Epidermal melanocyte (primary cell): ENCODE data around the gene UBE2QL1.
A peak's percentile ranks its signal among the peaks of the same experiment; 100 is the strongest.
"Not testable (repeated sequence)": the region's sequence is repeated elsewhere in the genome, so short reads cannot be mapped to it uniquely, and the experiment has no call there.

Experiments used
- DNase-seq: peaks from one replicate; pipeline ENCODE4 v3.0.0; 2011; ENCODE audit warnings: low spot score; ENCODE audit not compliant: insufficient read length

UBE2QL1 gene

DNA sequence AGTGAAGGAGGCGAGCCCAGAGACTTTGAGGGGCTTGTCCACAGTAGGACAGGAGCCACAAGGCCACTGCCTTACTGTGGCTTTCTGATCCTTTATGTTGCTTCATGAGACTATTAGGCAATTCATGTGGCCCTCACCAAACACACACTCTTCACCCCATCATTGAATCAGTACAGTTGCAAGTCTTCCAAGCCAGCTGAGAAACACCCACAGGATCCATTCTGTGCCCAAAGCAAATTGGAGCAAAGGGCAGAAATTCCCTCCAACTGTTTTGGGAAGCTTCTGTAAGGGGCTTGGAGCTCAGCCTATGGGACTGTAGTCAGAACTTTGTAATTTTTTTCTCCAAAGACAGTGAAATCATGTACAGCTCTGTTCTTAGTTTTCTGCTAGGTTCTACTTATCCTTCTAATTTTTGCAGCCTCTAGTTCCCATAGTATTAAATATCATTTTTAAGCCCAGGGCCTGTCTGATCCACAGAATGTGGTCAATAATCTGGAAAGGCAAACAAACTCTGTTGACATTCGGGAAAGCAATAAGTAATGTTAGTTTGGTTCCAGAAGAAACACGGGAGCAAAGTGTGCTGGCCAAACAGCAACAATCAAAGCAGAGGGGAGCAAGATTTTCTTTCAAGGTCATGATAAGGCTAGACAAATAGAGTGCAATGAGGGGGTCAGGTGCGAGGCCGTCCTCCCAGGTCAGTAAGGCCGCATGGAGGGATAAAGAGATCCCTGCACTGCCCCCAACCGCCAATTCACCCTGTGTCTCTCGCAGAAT lies 47.0 kb downstream of the UBE2QL1 start:
- no peak for DNase-seq

DNA sequence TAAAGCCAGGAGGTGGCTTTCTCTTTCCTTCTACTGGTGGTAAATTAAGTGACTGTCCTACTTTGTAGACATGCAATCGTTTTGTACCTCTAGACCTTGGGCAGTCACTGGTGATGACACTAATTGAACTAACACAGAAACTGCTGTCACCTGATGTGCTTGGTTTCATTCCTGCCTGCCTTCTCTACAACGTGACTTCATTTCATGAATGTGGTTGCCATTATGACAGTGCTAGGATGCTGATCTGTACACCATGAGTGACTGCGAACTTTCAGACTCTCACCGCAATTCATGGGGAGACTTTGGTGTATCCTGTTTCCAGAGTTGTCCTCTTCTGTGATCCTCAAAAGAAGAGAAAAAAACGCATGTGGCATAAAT lies 47.5 kb downstream of the UBE2QL1 start:
- no peak for DNase-seq

DNA sequence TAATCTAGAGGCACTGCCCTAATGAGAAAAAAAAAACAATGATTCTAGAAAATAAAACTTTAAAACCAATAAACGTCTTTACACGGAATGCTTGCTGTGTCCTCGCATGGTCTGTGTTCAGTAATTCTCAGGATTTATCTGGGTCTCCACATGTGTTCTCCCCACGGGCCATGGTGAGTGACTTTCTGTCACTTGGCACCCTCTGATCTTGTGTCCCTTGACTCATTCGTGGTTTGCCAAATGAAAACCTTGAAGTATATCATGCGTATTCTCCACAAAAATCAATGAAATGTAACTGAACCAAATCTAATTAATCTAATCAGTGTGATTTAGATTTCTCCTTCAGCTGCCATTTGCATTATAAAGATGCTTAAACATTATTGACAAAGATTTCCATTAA lies 48.0 kb downstream of the UBE2QL1 start:
- no peak for DNase-seq

DNA sequence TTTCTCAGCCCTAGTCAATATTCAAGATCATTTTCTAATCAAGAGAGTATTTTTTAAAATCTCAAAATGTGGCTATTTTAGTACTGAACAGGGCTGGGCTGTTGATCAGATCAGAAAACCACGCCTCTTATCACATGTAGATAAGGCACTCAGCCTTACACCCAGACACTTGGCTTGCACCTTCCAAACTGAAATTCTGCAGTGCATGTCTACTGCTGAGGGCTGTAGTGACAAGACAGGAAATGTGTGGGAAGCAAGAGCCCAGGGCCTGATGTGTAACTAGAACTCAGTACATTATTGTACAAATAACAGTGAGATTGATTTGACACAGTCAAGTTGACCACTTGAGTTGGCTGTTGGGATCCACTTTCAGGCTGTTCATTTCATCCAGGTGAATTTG lies 48.6 kb downstream of the UBE2QL1 start:
- DNase-seq, result no peak

DNA sequence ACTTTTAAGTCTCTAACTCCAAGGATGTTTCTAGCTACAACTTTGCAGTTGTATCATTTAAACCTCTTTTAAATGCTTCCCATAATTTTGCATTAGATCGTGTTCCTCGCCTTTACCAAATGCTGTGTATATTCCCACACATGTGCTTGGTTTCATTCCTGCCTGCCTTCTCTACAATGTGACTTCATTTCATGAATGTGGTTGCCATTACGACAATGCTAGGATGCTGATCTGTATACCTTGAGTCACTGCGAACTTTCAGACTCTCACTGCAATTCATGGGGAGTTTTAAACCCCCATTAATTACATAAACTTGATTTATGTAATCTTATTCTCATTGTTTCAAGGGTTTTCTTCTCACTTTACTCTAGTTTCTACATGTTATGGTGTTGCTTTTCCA lies 50.3 kb downstream of the UBE2QL1 start:
- no peak for DNase-seq

DNA sequence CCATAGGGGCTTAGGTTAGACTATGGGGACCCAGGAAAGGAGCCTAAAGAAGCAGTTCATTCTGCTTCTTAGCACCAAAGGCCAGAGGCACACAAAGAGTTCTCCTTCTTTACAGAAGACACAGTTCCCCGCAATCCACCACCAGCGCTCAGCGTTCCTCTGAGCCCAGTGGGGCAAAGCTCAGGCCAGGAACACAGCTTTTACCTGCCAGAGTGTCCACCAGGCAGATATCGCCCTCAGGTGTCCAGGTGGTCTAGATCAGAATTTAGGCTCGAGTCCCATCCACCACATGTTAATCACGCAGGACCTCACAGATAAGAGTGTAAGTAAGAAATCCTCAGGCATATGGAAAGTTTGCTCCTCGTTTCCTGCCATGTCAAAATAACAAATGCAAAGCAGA lies 53.0 kb downstream of the UBE2QL1 start:
- DNase-seq, result no peak

DNA sequence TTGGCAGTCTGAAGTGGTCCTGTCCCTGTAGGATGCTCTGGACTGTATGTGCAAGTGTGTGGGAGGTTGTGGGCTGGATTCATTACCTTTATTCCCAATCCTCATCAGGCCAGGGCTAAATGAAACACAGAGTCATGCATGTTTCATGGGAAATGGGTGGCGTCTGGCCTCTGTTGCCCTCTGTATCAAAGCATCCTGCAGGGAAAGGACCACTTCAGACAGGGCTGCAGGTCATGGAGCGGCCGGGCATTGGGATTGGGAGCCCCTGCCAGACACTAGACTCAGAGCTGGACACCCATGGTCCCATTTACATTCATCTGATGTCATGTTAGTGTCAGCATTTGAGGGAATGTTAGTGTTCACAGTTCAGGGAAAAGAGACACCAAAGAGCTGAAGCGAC lies 53.8 kb downstream of the UBE2QL1 start:
- no peak for DNase-seq

DNA sequence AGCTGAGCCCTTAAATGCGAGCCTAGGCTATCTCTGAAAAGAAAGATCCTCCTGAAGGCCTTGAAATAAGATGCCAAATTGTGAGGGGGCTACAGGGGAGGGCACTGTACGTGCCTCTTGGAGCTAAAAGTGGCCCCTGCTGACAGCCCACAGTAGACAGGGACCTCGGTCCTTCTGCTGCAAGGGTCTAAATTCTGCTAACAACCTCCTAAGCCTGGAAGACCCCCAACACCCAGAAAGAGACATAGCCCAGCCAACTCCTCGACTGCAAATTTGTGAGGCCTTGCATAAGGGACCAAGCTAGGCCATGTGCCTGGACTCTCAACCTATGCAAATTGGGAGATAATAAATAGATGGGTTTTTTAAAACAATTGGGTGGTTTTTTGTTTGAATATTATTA lies 54.7 kb downstream of the UBE2QL1 start:
- no peak for DNase-seq

DNA sequence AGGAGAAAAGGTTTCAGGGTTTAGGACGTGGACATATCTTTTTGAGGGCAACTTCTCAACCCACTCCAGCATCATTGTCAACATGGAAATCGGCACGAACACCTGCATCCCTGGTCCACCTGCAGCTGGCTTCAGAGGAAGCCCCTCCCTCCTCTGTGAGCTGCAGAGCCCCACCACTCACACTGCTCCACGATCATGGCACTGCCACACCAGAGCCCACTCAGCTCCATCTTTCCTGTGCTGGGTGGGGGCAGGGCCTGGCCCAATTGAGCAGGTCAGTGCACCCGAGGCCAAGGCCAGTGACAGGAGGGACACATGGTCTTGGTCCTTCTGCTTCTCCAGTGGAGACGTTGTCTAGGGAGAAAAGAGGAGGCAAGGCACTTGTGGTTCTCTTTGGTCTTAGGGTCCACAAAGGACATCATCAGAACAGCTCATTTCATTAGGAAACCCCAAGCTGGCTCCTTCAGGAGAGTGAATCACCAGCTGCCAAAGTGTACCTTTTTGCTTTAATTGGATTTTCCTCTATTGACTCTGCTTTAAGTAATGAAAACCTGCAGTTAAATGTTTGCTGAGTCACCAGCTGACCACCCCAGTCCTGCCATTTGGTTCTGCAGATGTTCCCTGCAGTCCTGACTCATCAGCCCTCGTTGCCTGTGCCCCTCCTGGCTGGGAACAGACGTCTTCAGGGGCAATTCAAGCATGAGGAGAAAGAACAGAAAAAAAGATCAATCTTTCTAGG lies 56.2 kb downstream of the UBE2QL1 start:
- DNase-seq, result no peak

DNA sequence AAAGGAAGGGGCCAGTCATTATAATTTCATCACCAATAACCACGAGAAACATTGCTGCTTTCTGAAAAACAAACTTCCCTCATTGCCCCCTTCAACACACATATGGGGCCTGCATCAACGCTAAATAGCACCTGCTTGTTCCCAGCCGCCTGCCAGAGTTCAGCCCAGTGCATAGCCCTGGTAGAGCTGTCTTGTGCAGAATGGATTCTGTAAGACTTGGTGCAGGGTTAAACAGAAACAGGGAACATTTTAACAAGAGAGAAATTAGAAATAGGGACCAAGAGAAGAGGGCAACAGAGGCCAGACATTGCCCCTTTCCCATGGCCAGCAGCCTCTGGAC lies 56.7 kb downstream of the UBE2QL1 start:
- DNase-seq, result no peak

DNA sequence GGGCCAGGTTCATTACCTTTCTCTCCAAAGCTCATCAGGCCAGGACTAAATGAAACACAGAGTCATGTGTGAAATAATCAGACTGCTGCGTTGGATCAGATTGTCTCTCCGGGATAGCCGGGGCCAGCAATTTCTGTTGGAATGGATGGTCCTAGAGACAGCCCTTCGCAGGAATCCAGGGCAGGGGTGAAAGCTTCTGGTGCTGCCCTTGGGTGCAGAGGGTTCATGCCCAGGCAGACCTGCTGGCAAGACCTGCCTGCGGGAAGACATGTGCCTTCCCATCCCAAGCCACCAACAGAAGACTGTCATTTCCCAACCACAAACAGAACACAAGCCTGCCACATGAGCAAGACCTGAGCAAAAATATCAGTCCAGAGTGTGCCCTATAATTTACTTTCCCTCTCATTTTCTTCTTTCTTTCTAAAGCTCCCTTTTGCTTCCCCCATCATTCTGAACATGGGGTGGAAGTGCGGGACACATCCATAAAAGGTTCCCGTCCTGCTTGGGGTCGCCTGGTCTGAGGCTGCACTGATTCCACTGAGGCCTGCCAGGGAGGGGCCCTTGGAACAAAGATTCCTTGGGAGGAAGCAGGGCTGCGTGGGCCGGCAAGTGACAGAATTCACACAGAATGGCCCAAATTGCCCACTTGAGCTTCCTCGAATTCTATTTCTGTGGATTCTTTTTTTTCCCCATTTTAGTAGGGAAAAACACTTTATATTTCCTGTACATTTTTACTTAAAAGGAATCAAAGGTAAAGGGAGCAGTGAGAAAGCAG lies 57.3 kb downstream of the UBE2QL1 start:
- DNase-seq, result peak; percentile 4

DNA sequence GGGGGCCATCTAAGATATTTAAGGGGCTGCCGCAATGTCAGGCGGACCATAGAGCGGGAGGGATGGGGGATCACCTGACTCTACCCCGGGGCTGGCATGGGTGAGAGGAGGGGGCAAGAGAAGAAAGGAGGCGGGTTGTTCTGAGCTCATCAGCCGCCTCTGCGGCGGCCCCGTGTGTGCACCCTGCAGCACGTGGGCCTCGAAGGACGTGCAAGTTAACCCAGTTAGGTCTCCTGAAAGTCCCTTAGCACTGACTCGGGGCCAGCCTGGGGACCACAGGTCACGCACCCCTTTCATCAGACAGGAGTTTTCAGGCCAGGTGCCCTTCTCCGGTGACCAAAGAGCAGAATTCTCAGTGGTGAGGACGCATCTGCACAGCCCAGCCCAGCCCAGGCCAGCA lies 58.0 kb downstream of the UBE2QL1 start:
- DNase-seq, result no peak

DNA sequence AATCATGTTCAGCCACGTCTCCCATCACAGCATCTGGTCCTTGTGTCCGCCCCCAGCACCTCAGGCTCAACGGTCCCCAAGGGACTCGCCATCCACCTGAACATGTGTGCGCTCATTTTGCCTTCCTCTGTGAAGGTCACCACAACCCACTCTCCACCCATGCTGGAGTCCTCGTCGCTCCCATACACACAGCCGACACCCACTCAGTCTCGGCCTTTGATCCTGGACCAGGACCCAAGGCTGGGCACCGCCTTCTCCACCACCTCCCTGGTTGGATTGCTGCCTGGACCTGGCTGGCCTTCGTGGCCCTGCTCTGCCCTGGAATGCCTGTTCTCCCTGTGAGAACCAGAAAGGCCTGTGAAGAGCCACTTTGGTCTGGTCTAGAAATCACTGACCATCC lies 60.3 kb downstream of the UBE2QL1 start:
- no peak for DNase-seq

DNA sequence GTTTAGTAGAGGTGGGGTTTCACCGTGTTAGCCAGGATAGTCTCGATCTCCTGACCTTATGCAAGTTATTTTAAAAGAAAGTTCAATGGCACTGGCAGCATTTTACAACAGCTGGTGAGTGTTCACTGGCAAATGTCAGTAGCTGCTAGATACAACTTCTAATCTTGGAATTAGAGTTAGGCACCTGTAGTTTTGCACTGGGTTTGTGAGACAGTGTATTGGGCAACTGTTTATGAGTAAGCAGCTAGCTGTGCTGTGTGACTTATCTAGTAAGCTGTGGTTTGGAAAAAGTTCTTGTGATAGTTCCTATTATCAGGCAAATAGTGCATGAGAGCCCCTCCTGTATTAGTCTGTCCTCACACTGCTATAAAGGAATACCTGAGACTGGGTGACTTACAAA lies 61.5 kb downstream of the UBE2QL1 start:
- no peak for DNase-seq

DNA sequence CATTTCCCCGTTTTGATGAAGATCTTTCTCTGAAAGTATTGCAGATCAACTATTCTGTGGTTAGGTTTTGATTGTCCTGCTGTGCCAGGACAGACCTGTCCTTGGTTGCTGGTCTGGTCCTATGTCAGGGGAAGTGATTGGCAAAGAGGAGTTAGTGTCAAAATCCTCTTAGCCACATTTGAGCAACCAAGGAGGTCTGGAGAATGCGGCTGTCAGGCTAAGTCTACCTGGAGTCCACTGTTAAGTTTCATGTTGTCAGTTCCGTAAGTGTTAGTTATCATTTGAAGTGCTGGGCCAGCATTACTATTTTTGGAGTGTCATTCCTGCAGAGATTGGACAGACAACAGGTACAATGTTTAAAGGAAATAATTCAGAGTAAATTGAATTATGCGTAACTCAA lies 62.3 kb downstream of the UBE2QL1 start:
- no peak for DNase-seq

DNA sequence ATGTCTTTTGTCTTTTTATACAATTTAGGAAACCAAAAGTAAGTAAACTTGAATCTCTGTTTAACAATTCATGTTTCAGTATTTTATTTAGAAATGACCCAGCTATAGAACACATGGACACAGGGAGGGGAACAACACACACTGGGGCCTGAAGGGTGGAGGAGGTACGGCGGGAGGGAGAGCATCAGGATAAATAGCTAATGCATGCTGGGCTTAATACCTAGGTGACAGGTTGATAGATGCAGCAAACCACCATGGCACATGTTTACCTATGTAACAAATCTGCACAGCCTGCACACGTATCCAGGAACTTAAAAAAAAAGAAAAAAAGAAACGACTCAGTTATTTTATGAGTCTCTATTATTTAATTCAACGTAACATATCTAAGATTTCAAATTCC lies 67.2 kb downstream of the UBE2QL1 start:
- not testable (repeated sequence) for DNase-seq

DNA sequence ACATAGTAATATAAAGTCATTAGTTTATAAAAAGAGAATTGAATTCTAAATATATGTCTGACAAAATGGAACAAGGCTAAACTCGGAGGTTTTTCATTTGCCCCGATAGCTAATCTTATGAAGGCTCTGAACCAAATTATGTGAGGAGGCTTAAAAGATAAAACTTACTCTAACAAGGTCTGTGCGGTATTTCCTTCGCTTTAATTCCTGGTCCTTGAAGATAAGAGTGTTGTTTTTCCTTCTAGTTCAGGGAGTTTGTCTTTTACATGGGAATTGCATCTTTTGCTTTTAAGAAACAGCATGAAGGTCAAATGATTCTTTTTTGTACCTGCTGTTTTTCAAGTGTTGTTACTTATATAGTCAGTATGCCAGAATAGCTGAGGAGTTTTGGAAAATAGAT lies 68.2 kb downstream of the UBE2QL1 start:
- no peak for DNase-seq

DNA sequence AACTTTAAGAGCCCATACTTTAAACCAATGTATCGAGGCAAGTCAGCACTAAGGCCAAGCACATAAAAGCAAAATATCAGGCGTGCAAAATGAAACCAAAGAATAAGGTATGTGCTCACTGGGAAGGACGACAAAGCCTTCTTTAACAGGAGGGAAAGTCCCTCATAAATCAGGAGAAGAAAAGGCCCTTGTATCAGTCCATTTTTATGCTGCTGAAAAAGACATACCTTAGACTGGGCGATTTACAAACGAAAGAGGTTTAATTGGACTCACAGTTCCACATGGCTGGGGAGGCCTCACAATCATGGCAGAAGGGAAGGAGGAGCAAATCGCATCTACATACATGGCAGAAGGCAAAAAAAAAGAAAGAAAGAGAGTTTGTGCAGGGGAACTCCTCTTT lies 68.9 kb downstream of the UBE2QL1 start:
- no peak for DNase-seq

DNA sequence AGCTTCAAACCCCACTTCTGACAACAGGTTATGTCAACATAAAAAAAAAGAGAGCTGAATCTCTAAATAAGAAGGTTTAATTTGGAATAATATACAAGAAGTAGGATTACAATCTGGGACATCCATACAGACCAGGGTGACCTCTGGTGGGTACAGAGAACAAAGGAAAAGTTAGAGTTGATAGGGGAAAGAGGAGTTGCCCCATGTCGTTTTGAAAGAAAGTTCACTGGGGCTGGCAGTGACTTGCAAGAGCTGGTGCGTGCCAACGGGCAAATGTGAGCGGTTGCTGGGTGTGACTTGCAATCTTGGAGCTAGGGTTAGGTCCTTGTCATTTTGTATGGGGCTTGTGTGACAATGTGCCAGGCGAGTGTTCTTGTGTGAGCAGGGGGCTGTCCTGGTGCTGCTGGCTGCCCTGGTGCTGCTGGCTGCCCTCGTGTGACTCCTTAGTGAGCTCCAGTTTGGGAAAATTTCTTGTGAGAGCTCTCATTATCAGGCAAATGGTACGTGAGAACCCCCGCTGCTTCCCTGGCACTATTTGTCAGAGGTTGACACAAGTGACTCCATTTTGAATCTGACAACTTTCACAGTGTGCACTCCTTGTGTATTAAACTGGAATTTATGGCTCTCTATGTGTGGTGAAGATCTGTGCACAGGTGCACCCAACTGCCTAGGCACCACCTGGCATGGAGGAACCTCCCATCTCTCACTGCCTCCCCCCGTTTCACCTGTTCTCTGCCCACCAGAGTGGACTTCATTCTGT lies 69.8 kb downstream of the UBE2QL1 start:
- no peak for DNase-seq

DNA sequence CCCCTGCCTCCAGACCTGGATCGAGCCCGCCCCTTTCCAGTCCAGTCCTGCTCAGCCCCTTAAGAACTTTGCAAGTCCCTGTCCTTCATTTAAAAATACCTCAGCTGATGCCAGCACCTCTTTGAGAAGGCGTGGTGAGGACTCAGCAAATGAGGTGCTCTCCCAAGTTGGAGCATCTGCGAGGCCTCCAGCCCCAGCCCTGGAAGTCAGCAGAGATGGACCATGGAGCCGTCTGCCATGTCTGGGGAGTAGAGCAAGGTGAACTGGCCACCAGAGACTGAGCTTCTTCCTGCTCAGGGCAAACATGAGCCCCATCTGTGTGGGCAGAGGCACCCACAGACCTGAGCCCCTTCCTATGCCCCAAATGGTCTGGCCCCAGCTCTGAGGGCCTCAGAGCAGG lies 71.5 kb downstream of the UBE2QL1 start:
- DNase-seq, result no peak

DNA sequence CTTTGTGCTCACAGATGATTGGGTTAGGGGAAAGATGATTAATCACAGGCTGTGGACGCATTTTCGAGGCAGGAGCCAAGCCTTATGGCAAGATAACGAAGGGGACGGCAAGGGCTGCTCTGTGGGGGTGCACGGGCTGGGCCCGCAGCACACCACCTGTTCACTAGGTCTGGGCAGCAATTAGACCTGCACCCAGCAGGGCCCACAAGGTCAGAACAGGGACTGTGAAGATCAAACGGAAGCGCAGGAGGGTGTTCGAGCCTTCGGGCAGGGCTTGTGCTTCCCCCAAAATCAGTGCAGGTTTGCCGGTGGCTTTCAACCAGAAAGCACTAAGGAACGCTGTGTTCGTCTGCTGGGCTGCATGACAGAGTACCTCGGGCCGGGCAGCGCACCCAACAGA lies 73.7 kb downstream of the UBE2QL1 start:
- DNase-seq, result no peak

DNA sequence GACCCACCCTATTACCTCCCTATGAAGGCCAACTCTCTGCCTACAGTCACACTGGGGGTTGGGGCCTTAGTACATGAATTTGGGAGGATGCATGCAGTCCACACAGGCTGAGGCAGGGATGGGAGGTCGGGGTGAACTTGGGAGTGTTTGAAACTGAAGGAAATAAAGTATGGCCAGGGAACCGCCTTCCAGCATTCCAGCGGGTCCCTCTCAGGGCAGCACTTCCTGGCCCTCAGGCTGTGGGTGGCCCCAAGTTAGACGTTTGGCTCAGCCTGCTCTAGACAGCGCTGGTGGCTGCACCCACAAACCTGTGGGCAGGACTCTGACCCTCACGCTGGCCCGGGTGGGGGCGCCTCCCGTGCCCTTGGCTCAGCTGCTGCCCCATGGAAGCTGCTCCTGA lies 74.3 kb downstream of the UBE2QL1 start:
- no peak for DNase-seq
